H7 (cell line): ENCODE measurements around the gene PSMD8. TPM values are rescaled to one million over a fixed set of nuclear protein-coding genes. Genes with fewer than 3 reads are reported as not detected.
"Not testable (repeated sequence)": the region's sequence is repeated elsewhere in the genome, so short reads cannot be mapped to it uniquely, and the experiment has no call there.

ENCODE experiments used
- DNase-seq: peaks from one replicate; pipeline ENCODE4 v3.0.0; 2012
- H3K27me3 ChIP-seq: 2 replicates; pipeline ENCODE4 v1.6.0; 2011; ENCODE audit warnings: mild to moderate bottlenecking, low read length; ENCODE audit not compliant: control insufficient read depth, insufficient read depth
- H3K36me3 ChIP-seq: replicated peaks from 2 replicates; pipeline ENCODE4 v1.5.1; 2011; ENCODE audit warnings: low read length; ENCODE audit not compliant: control insufficient read depth, insufficient read depth
- H3K4me3 ChIP-seq: 2 replicates; pipeline ENCODE4 v1.5.1; 2011; ENCODE audit warnings: low read depth, mild to moderate bottlenecking, control low read depth, low read length, moderate library complexity; ENCODE audit not compliant: insufficient read depth
- total RNA-seq: library from RNA; depleted of rRNA; stranded (reverse); fragments of >200 nt; shearing (Covaris generic); gene quantifications from 2 replicates; pipeline ENCODE4 v1.2.3, GENCODE V29; 2014

The PSMD8 gene
- total RNA-seq, 1 experiment from 2014 or later, result 270 TPM

DNA sequence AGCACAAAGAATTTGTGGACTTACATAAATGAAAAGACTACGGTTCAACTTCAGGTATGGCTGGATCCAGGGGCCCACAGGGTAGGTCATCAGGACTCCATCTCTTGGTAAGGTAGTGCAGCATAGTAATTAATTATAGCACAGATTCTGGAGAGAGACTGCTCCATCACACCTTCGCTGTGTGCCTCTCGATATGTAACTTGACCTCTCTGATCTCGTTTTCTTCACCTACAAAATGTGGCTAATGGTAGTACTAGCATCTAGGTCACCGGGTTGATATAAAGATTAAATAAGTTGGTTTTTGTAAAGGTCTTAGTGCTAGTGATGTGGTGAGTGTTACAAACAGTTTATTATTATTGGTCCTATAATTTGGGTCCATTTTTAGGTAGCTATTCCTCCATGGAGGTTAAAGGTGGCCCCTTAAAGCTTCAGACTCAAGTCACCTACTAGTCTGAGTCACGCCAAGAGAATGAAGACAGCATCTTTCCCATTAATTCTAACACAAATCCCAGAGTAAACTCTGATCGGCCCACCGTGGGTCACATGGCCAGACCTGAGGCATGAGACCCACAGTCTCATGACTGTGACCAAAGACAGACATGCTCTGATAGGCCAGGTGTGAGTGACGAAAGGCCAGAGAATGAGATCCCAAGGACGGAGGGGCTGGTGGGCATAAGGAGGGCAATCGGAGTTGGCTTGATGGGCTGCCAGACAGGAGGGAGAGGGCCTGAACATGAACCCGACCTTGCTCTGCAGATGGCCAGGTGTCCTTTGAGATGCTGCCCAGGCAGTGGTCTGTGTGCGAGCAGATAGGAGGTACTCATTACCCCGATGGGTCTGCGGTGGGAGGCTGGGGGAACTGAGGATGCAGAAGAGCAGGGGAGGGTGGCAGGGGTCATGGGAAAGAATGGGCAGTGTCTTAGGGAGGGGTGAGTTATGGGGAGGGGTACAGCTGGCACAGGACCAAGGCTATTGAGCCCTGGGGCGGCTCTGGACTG, 18.3 kb upstream of the PSMD8 start:
- DNase-seq, result no peak
- Histone ChIP-seq H3K36me3 (no peaks in the 10 kb centered on the region), H3K4me3 (no peak overlapping the region), H3K27me3 (peaks cover 28% of the 10 kb centered on the region)

DNA sequence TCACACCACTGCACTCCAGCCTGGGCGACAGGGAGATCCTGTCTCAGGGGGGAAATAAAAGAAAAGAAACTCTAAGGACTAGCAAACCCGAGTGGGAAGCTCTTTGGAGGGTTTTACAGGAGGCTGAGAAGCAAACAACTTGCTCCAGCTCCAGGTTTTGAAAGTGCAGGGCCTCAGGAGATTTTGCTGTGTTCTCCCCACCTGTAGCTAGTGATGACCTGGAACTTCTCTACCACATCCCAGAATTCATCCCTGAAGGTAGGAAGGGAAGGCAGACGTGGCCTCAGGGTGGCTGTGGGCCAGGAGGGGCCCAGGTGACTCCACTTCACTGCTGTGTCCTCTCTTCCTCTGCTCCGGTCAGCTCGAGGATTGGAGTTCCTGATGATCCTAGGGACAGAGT, 16.3 kb upstream of the PSMD8 start:
- Histone ChIP-seq H3K27me3 (peaks cover 35% of the 10 kb centered on the region), H3K4me3 (no peak overlapping the region), H3K36me3 (no peaks in the 10 kb centered on the region)
- DNase-seq, result no peak

DNA sequence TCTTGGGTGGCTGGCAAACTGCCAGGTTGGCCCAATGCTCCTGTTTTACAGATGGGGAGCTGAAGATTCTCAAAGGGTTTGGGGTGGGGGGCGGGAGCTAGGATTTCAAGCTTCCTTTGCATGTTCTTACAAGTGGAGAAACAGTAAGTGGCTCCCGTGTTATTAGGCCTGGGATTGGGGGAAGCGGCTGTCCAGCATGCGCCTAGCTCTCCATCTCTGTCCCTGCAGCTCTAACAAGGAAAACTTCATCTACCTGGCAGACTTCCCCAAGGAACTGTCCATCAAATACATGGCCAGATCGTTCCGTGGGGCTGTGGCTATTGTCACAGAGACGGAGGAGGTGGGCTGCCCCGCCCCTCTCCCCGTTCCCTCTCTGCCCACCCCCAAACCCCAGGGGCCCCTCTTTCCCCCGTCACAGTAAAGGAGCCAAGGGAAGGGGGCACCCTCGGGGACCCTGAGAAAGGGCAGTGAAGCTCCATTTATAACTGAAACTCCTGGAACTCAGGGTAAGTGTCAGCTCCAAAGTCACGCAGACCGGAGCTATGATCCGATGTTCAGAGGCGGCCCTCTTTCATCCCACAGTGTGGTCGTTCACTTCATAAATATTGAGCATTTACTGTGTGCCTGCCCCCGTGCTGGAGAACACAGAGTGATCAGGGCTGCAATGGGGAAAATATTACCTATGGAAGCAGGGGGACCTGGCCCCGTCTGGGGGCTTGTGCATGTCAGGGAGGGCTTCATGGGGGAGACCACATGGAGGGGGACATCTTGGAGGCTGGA, 14.9 kb upstream of the PSMD8 start:
- DNase-seq, result no peak
- H3K27me3 ChIP-seq, result peaks cover 35% of the 10 kb centered on the region
- no peaks in the 10 kb centered on the region for H3K36me3 ChIP-seq
- H3K4me3 ChIP-seq, result no peak overlapping the region

DNA sequence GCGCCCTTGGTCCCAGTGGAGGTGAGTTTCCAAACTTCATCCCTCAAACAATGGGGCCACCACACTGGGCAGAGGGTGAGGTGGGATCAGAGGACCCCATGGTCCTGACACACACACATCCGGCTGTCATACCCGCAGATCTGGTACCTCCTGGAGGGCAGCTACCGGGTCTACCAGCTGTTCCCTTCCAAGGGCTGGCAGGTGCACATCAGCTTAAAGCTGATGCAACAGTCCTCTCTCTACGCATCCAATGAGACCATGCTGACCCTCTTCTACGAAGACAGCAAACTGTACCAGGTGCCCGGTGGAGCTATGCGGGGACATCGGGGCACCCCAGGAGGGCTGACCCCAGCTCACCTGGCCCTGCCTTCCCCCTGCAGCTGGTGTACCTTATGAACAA, 14.0 kb upstream of the PSMD8 start:
- peaks cover 35% of the 10 kb centered on the region for H3K27me3 ChIP-seq
- no peak for DNase-seq
- no peak overlapping the region for H3K4me3 ChIP-seq
- no peaks in the 10 kb centered on the region for H3K36me3 ChIP-seq

DNA sequence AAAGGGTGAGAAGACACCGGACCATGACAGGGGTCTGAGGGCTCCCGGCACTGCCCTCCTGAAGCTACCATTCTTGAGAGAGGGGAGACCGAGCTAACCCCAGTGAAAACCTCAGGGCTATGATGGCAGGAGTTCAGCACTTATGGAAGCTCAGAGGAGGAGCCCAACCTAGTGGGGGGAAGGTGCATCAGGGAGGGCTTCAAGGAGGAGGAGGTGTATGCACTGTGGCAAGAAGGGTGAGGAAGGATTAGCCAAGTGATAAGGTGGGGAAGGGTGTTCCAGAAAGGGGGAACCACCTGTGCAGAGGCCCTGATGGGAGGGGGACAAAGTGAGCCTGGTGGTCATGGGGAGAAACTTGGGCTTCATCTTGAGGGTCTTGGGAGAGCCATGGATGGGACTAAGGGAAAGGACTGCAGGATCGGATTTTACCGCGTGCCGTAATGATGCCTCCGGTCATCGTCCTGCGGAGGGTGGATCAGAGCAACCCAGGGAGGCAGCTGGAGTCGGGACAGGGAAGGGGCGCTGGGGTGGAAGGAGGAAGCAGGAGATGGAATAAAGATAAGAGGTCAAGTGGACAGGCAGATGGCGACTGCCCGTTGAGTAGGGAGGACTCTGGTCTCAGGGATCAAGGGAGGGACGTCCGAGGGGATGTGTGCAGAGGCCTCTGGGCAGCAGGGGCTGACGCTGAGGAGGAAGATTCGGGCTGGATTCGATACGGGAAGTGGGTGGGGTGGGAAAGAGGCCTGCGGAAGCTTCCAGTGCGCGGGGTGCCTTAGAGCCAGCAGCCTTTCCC, 13.3 kb upstream of the PSMD8 start:
- no peaks in the 10 kb centered on the region for H3K36me3 ChIP-seq
- H3K4me3 ChIP-seq, result peak overlapping the region; percentile 67
- no peak for DNase-seq
- peaks cover 35% of the 10 kb centered on the region for H3K27me3 ChIP-seq

DNA sequence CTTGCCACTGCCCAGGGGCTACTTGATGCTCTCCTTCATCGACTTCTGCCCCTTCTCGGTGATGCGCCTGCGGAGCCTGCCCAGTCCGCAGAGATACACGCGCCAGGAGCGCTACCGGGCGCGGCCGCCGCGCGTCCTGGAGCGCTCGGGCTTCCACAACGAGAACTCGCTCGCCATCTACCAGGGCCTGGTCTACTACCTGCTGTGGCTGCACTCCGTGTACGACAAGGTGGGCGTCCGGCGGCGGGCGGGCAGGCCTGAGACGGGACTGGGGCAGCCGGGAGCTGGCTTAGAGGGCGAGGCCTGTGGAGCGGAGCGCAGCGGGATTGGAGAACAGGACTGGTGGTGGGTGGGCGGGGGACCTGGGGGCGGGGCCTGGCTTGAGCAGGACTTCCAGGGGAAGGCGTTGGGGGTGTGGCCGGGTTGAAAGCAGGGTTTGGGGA, 12.7 kb upstream of the PSMD8 start:
- Histone ChIP-seq H3K4me3 (peak overlapping the region; percentile 67), H3K36me3 (no peaks in the 10 kb centered on the region), H3K27me3 (peaks cover 32% of the 10 kb centered on the region)
- peak; percentile 99 for DNase-seq

DNA sequence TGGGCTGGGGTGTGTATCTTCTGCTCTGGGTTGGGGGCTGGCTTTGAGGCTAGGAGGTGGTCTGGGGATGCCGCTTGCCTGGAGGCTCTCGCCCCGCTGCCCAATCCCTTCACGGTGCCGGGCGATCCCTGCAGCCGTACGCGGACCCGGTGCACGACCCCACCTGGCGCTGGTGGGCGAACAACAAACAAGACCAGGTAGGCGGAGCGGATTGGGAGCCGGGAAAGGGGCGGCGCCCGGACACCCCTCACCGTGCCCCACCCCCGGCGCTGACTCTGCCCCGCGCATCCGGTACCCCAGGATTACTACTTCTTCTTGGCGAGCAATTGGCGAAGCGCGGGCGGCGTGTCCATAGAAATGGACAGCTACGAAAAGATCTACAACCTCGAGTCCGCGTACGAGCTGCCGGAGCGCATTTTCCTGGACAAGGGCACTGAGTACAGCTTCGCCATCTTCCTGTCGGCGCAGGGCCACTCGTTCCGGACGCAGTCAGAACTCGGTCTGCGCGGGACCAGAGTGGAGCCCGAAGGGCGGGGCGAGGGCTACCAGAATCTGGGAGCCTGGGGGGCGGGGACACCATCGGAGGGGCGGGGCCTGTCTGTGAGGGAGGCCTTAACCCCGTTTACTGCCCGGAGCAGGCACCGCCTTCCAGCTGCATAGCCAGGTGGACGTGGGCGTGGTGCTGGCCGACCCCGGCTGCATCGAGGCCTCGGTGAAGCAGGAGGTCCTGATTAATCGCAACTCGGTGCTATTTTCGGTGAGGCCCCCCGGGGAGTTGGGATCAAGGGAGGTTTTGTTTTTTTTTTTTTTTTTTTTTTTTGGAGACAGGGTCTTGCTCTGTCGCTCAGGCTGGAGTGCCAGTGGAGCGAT, 12.1 kb upstream of the PSMD8 start:
- no peaks in the 10 kb centered on the region for H3K36me3 ChIP-seq
- peaks cover 32% of the 10 kb centered on the region for H3K27me3 ChIP-seq
- DNase-seq, result peak; percentile 97
- peak overlapping the region; percentile 67 for H3K4me3 ChIP-seq

DNA sequence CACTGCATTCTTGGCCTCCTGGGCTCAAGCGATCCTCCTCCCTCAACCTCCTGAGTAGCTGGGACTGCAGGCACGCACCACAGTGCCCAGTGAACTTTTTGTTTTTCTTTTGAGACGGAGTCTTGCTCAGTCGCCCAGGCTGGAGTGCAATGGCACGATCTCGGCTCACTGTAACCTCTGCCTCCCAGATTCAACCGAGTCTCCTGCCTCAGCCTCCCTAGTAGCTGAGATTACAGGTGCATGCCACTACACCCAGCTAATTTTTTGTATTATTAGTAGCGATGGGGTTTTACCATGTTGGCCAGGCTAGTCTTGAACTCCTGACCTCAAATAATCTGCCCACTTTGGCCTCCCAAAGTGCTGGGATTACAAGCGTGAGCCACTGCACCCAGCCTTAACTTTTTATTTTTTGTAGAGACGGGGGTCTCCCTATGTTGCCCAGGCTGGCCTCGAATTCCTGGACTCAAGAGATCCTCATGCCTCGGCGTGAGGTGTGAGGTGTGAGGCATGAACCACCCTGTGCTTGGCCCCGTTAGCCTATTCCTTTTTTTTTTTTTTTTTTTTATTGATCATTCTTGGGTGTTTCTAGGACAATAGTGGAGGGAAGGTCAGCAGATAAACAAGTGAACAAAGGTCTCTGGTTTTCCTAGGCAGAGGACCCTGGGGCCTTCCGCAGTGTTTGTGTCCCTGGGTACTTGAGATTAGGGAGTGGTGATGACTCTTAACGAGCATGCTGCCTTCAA, 11.3 kb upstream of the PSMD8 start:
- peak overlapping the region; percentile 67 for H3K4me3 ChIP-seq
- peaks cover 31% of the 10 kb centered on the region for H3K27me3 ChIP-seq

DNA sequence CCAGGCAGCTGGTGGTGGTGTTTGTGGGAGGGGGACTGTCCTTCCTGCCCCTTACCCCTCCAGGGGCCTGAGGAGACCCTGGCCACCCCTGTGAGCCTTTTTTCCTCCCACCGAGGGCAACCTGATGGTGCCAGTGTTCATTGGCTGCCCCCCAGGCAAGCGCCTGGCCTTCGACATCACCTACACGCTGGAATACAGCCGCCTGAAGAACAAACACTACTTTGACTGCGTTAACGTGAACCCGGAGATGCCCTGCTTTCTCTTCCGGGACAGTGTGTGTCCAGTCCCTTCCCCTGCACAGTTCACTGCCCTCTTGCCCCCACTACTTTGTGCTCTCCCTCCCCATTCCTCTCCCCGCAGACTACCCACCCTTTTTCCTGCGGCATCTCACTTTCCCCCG, 7.3 kb upstream of the PSMD8 start:
- Histone ChIP-seq H3K27me3 (no peaks in the 10 kb centered on the region; the same call in 1 of the 2 replicates), H3K4me3 (no peak overlapping the region), H3K36me3 (no peaks in the 10 kb centered on the region)
- no peak for DNase-seq

More for the DNA sequence above, 11.3 kb upstream of the PSMD8 start:
- not testable (repeated sequence) for H3K36me3 ChIP-seq, DNase-seq

DNA sequence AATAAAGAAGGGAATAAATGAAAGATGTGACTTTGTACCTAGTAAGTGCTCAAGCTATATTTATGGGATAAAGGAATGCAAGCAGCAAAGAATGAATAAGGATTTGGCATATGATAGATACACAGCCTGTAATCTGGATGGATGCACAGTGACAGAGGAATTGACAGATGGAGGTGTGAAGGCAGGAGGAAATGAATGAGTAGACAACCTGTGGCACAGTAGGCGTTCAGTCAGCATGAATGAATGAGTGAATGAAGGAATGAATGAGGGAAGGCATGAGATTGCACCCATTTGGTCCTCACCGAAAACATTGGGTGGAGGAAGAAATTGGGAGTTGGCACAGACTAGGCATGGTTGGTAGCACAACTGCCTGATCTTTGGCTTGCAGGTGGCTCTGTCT, 4.8 kb upstream of the PSMD8 start:
- Histone ChIP-seq H3K4me3 (no peak overlapping the region), H3K27me3 (no peaks in the 10 kb centered on the region; the same call in 1 of the 2 replicates), H3K36me3 (no peaks in the 10 kb centered on the region)
- no peak for DNase-seq

DNA sequence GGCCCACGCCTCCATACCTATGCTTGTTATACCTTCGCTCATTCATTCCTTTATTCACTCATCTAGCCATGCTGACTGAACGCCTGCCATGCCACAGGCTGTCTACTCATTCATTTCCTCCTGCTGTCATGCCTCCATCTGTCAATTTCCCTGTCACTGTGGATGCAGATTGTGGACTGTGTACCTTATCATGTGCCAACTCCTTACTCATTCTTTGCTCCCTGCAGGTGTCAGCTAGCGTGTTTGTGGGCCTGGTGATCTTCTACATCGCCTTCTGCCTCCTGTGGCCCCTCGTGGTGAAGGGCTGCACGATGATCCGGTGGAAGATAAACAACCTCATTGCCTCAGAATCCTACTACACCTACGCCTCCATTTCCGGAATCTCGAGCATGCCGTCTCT, 4.1 kb upstream of the PSMD8 start:
- no peaks in the 10 kb centered on the region; the same call in 1 of the 2 replicates for H3K27me3 ChIP-seq
- no peaks in the 10 kb centered on the region for H3K36me3 ChIP-seq
- DNase-seq, result no peak
- no peak overlapping the region for H3K4me3 ChIP-seq

DNA sequence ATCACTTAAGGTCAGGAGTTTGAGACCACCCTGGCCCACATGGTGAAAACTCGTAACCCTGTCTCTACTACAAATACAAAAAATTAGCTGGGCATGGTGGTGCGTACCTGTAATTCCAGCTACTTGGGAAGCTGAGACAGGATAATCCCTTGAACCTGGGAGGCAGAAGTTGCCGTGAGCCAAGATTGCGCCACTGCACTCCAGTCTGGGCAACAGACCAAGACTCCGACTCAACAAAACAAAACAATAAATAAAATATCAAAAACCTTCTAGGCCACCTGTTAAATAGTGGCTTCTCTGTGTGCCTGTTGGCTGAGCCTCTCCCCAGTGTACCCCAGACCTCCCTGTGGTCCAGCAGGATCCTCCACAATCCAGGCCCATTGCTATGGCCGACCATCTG, 3.3 kb upstream of the PSMD8 start:
- H3K27me3 ChIP-seq, result no peaks in the 10 kb centered on the region; the same call in 1 of the 2 replicates
- peaks cover 1% of the 10 kb centered on the region; the same call in 1 of the 2 replicates for H3K36me3 ChIP-seq
- no peak for DNase-seq
- no peak overlapping the region for H3K4me3 ChIP-seq

DNA sequence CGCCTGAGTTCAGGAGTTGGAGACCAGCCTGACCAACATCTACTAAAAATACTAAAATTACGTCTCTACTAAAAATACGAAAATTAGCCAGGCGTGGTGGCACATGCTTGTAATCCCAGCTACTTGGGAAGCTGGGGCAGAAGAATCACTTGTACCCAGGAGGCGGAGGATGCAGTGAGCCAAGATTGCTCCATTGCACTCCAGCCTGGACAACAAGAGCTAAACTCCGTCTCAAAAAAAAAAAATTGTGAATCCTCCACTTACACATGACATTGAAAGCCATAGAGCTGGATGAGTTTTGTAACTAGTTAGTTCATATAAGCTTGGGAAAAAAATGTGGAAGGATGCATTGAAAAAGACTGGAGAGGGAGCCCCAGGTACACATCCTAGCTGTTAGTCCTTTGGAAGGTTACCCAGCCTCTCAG, 452 bp upstream of the PSMD8 start:
- H3K36me3 ChIP-seq, result peaks cover 9% of the 10 kb centered on the region
- DNase-seq, result no peak
- no peaks in the 10 kb centered on the region; the same call in 1 of the 2 replicates for H3K27me3 ChIP-seq
- H3K4me3 ChIP-seq, result peak overlapping the region; percentile 39
